Measurements from ENCODE around the gene KATNBL1. TPM values are rescaled to one million over a fixed set of nuclear protein-coding genes. Genes with fewer than 3 reads are reported as not detected.
"Not testable (repeated sequence)": the region's sequence is repeated elsewhere in the genome, so short reads cannot be mapped to it uniquely, and the experiment has no call there.

The KATNBL1 gene
- total RNA-seq, 1 donor from 2014 or later = 37.9 TPM

DNA sequence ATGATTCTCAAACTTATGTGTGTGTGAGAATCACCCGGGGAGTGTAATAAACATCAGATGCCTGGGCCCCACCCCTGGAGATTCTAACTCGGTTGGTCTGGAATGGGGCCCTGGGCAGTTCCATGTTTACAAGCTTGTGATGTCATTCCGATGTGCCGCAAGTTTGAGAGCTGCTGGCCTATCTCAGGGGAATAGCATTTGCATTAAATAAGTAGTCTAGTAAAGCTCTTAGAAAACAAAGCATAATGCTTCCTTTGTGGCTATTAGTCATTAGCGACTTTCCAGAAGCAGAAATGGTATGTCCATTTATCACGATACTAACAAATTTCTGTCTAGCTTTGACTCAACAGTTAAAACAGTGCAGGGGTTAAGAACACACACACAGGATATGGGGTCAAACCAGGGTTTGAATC is 87.1 kb downstream of the KATNBL1 start:
- no peak for TF ChIP-seq CTCF (IDR thresholded peaks at IDR 0.05)
- Histone ChIP-seq H3K4me1 (no peaks in the 10 kb centered on the region), H3K9me3 (no peaks in the 10 kb centered on the region), H3K27ac (no peak overlapping the region), H3K27me3 (no peaks in the 10 kb centered on the region), H3K4me3 (no peak overlapping the region), H3K36me3 (no peaks in the 10 kb centered on the region)
- intact Hi-C loops (cut with DNase I) = no loop called here
- no peak for ATAC-seq
- no peak for DNase-seq

GRCh38 chr15:34121786-34122185 is 88.1 kb downstream of the KATNBL1 start:
- H3K27me3 ChIP-seq; H3K9me3 ChIP-seq; H3K36me3 ChIP-seq; H3K4me3 ChIP-seq; ATAC-seq; intact Hi-C loops (cut with DNase I); DNase-seq; H3K27ac ChIP-seq; H3K4me1 ChIP-seq: not testable (repeated sequence)

GRCh38 chr15:34120420-34120819 is 89.5 kb downstream of the KATNBL1 start:
- intact Hi-C loops (cut with DNase I); H3K9me3 ChIP-seq; H3K4me1 ChIP-seq; H3K4me3 ChIP-seq; H3K27me3 ChIP-seq; DNase-seq; H3K36me3 ChIP-seq; H3K27ac ChIP-seq; ATAC-seq: not testable (repeated sequence)

DNA sequence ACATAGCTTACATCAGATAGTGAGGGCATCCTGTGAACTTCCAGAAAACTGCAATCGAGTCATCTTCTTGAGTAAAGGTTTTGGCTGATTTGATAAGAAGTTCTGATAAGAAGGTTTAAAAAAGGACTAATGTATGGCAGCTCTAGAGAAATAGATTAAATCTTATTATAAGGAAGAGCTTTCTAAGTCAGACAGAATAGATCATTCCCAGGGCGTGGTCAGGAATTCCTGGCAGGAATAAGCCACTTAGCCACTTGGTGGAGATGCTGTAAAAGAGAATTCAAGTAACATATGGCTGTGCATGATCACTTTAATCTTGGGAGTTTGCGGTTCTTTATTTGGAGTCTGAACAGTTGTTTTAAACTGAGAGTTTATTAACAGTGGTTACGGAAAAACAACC is 90.6 kb downstream of the KATNBL1 start:
- Histone ChIP-seq H3K27ac (no peak overlapping the region), H3K27me3 (peaks cover 11% of the 10 kb centered on the region), H3K36me3 (no peaks in the 10 kb centered on the region), H3K9me3 (no peaks in the 10 kb centered on the region), H3K4me3 (no peak overlapping the region), H3K4me1 (no peaks in the 10 kb centered on the region)
- no peak for ATAC-seq
- intact Hi-C loops (cut with DNase I) = no loop called here
- no peak for DNase-seq
- no peak for TF ChIP-seq CTCF (IDR thresholded peaks at IDR 0.05)

DNA sequence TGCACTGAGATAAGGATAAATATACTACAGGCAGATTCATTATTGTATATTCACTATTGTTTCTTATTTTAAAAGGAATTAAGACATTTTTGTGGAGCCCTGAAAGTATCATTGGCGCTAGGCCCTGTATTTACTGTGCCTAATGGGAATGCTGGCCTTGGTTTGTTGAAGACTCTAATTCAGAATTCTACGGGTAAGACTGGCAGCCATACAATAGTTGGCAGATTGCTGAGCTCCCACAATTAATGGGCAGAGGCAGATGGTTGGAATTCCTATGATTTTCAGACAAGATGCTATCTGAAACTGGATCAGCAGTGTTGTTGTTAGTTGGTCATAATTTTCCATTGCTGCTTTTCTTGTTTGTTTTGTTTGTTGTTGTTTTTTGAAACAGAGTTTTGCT is 93.3 kb downstream of the KATNBL1 start:
- no peak for DNase-seq
- no peak for TF ChIP-seq CTCF (IDR thresholded peaks at IDR 0.05)

DNA sequence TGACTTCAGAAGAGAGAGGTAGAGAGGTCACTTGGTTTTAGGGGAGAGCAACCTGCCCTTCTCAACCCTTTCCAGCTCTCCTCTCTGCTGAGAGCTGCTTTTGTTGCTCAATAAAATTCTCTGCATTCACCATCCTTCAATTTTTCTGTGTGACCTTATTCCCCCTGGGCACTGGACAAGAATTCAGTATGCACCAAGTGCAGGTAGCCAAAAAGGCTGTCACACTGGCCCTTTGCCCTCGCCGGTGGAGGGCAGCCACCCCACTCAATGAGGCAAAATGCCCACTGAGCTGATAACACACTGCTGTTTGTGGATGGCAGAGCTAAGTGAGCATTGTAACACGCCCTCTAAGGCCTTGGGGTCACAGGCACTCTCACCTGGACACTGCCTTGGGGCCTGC is 95.2 kb downstream of the KATNBL1 start:
- Histone ChIP-seq H3K4me3 (no peak overlapping the region), H3K27ac (no peak overlapping the region), H3K36me3 (no peaks in the 10 kb centered on the region), H3K27me3 (peaks cover 11% of the 10 kb centered on the region), H3K4me1 (no peaks in the 10 kb centered on the region), H3K9me3 (no peaks in the 10 kb centered on the region)
- intact Hi-C loops (cut with DNase I) = no loop called here
- no peak for ATAC-seq
- DNase-seq = no peak
- no peak for TF ChIP-seq CTCF (IDR thresholded peaks at IDR 0.05)

More for the DNA sequence above, 93.3 kb downstream of the KATNBL1 start:
- H3K4me3 ChIP-seq = no peak overlapping the region
- ATAC-seq = no peak
- H3K4me1 ChIP-seq = no peaks in the 10 kb centered on the region
- intact Hi-C loops (cut with DNase I) = no loop called here
- no peaks in the 10 kb centered on the region for H3K9me3 ChIP-seq
- no peak overlapping the region for H3K27ac ChIP-seq
- no peaks in the 10 kb centered on the region for H3K36me3 ChIP-seq
- H3K27me3 ChIP-seq = peaks cover 11% of the 10 kb centered on the region

GRCh38 chr15:34114215-34114614 is 95.7 kb downstream of the KATNBL1 start:
- DNase-seq (no peak), ATAC-seq (no peak)
- intact Hi-C loops (cut with DNase I) = no loop called here
- no peak for TF ChIP-seq CTCF (IDR thresholded peaks at IDR 0.05)
- H3K27me3 ChIP-seq = peaks cover 11% of the 10 kb centered on the region
- no peak overlapping the region for H3K4me3 ChIP-seq
- H3K9me3 ChIP-seq = no peaks in the 10 kb centered on the region
- H3K36me3 ChIP-seq = no peaks in the 10 kb centered on the region
- H3K27ac ChIP-seq = no peak overlapping the region
- H3K4me1 ChIP-seq = no peaks in the 10 kb centered on the region

All from upper lobe of right lung (tissue), 1 donor.